Measurements from ENCODE around the gene EHMT1.
"Not testable (repeated sequence)": the region's sequence is repeated elsewhere in the genome, so short reads cannot be mapped to it uniquely, and the experiment has no call there.

EHMT1 gene

DNA sequence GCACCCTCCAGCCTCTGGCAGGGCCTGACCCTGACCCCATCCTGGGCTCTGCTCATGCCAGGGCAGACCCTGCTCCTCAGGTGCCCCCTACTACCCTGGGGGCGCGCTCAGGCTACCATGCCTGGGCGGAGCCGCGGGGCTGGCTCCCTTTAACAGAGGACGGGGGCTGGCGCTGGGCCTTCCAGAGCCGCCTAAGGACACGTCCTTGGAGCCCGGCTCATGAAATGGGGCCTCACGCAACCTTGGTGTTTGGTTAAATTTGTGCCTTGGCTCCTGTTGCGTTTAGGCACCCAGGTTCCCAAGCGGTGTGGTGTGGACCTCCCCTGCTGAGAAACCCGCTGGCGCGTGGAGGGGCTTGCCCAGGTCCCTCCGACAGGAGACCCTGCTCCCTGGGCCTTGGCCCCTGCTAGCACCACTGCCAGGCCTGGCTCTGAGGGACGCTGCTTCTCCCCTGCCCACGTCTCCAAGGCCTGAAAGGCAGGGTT is 3.4 kb upstream of the EHMT1 start:
- no peak for DNase-seq

DNA sequence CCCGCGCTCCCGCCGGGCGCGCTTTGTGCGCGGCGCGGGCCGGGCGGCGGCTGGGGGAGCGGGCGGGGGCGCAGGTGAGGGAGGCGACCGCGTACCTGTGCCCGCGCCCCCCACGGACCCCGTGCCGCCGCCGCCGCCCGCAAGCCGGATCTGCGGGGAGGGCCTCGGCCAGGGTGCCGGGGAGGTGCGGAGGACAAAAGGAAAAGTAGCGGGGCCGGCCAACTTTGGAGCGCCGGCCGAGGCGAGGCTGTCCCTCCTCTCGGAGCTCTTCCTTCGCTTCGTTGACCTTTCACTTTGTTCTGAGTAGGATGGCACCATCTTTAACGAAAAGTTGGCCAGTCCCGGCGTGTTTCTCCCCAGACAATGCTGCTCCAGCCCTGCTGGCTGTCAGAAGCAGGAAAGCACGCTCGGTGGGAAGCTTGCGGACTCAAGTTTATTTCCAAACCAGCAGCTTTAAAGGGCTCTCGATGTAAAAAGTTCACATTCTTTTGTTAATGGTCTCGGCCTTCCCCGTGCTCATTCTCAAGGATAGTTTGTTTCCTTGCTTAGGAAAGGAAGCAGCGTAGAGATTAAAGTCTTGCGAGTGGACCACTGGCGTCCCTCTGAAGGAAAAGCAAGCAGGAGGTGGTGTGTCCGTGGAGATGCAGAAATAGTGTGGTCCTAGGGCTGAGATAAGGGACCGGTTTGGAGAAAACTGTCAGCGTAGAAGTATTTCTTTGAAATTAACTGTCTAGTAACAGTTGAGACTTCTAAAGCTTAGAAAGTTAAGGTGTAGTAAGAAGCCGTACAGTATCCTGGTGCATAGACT is 639 bp downstream of the EHMT1 start:
- DNase-seq: no peak

DNA sequence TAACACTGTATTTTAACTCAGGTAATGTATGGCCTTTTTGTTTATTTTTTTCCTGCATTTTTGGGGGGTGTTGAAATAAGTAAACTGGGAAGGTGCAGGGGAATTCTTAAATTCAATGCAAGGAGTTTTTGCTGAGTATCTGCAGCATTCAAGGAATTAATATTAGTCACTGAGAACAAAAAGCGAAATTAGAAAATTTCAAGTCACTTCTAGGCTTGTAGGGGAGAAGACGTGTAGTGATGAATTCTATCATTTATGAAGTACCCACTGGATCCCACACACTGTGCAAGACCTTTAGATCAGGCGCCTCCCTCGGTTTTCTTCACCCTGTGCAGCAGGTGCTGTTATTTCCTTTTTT is 1.2 kb downstream of the EHMT1 start:
- no peak for DNase-seq

DNA sequence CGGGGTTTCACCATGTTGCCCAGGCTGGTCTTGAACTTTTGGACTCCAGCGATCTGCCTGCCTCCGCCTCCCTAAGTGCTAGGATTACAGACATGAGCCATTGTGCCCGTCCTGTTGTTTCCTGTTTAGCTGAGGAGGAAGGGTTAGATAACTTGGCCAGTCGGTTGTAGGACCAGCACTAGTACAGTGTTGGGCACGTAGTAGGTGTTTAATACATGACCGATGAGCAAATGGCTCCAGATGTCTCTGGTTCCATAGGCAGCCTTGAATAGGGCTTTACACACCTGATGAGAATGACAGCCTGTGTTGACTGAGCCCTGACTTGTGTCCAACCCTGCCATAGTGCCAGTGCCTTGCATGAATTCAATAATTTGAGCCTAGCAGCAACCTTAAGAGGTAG is 1.8 kb downstream of the EHMT1 start:
- no peak for DNase-seq

- DNase-seq: no peak
Measured at GRCh38 chr9:137621131-137621757, 2.4 kb downstream of the EHMT1 start.

- not testable (repeated sequence) for DNase-seq
Measured at GRCh38 chr9:137622211-137622610, 3.4 kb downstream of the EHMT1 start.

DNA sequence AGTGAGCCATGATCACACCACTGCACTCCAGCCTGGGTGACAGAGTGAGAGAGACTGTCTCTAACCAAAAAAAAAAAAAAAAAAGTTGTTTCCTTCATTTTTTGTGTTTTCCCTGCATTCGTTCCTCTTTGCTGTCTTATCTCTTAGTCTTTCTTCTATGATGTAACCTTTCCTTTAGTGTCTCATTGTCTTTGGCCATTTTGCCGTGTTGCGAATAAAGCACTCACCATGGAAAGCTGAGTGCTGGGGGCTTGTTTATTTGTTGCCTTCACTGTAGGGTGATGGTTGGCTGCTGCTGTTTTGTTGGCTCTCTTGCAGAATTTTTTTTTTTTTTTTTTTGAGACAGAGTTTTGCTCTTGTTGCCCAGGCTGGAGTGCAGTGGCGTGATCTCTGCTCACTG is 7.7 kb downstream of the EHMT1 start:
- no peak for DNase-seq

GRCh38 chr9:137627406-137627805 is 8.6 kb downstream of the EHMT1 start:
- DNase-seq: not testable (repeated sequence)

GRCh38 chr9:137630126-137630525 is 11.3 kb downstream of the EHMT1 start:
- DNase-seq: no peak

- no peak for DNase-seq
Measured at GRCh38 chr9:137630679-137631078, 11.9 kb downstream of the EHMT1 start.

DNA sequence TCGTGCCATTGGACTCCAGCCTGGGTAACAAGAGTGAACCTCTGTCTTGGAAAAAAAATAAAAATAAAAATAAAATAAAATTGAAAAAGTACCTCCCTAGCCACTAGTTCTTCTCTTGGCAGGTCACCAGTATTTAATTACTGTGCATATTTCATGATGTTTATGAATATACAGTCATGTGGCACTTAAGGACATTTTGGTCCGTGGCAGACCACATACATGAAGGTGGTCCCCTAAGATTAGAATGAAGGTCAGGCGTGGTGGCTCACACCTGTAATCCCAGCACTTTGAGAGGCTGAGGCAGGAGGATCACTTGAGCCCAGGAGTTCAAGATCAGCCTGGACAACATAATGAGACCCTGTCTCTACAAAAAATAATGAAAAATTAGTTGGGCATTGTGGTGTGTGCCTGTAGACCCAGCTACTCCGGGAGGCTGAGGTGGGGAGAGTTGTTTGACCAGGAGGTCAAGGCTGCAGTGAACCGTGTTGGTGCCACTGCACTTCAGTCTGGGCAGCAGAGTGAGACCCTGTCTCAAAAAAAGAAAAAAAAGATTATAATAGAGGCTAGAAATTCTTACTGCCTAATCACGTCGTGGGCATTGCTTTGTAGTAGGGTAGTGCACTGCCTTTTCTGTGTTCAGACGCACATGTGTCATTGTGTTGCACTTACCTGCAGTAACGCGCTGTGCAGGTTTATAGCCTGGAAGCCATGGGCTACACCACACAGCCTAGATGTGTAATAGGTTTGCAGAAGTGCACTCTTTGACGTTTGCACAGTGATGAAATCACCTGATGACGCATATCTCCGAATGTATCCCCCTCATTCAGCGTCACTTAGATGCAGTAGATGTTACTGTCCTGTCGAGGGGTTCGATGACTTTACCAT is 12.8 kb downstream of the EHMT1 start:
- no peak for DNase-seq

GRCh38 chr9:137632230-137633161 is 13.7 kb downstream of the EHMT1 start:
- DNase-seq: no peak

- no peak for DNase-seq
Measured at GRCh38 chr9:137634016-137634415, 15.2 kb downstream of the EHMT1 start.

GRCh38 chr9:137638680-137639079 is 19.9 kb downstream of the EHMT1 start:
- DNase-seq: no peak

DNA sequence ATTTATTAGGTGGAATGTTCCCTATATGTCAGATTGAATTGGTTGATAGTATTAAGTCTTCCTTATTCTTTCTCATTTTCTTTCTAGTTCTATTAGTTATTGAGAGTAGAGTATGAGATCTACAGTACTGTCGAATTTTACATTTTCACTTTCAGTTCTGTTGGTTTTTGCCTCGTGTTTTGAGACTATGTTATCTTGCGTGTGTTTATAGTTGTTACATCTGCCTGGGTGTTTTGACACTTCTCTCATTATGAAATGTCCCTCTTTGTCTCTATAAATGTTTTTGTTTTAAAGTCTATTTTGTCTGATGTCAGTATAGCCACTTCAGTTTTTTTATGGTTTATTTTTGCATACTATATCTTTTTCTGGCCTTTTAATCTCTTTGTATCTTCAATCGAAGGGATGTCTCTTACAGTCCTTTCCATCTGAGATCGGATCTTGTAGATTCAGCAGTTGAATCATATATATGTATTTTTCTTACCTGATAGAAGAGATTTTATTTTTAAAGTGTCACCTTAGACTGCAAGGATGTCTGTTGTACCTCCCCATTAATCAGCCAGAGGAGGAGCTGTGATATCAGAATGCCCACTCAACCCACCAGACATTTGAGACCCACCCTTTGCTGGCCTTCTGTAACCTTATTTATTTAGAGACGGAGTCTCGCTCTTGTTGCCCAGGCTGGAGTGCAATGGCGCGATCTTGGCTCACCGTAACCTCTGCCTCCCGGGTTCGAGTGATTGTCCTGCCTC is 20.7 kb downstream of the EHMT1 start:
- no peak for DNase-seq

DNA sequence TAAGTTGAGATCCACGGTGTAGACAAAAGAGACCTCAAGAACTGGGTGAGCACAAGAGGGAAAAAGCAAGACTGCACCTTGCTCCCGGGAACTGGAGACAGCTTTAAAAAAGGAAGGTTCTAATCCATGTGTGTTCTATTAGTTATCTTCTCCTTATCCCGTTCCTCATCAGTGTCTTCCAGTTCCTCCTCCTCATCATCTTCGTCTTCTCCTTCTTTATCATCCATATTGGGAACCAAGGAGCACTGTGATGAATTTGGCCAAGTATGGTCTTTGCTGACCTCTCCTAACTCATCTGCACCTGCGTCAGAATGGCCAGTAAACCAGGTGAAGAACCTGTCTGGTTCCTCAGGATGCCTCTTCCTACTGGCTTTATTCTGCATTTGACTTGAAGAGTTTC is 22.1 kb downstream of the EHMT1 start:
- DNase-seq: no peak

GRCh38 chr9:137642118-137642601 is 23.4 kb downstream of the EHMT1 start:
- no peak for DNase-seq

DNA sequence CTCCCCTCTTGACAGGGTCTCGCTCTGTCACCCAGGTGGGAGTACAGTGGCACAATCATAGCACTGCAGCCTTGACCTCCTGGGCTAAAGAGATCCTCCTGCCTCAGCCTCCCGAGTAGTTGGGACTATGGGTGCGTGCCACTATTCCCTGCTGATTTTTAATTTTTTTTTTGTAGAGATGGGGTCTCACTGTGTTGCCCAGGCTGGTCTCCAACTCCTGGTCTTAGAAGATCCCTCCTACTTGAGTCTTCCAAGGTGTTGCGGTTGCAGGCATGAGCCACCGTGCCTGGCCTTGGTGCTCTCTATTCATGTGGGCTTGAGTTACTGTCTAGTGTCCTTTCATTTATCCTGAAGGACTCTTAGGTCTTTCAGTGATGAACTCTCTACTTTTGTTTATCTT is 24.1 kb downstream of the EHMT1 start:
- no peak for DNase-seq

DNA sequence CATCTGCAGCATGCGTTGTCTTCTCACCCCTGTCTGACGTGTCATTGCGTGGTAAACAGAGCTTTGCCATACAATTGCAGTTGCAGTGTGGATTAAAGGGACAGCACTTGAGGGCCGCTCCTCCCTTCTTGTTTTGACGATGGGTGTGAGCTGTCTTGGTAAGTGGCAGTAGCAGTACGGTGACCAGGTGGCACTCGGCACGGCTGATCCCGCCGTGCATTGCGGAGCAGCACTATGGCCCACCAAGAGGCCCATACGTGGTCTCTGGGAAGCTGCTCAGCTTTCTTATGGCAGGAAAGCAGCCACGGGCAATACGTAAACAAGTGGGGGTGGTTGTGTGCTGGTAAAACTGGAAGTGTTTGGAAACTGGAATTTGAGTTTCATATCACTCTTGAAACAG is 25.1 kb downstream of the EHMT1 start:
- no peak for DNase-seq

DNA sequence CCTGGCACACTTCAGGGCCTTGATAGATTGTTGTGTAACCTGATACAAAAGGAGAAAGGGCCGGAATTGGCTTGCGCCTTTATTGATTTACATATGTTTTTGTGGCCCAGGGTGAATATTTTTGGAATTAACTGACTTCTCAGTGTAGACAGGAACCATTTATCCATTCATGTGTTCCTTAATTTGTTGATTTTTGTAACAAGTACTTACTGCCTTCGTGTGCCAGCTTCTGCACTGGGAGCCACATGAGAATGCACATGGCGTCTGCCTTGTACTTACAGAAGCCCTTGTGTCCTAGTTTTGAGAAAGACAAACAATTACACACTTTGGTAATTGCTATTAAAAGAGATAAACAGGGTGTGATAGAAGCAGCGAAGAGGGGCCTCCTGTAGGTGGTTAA is 26.4 kb downstream of the EHMT1 start:
- no peak for DNase-seq

DNA sequence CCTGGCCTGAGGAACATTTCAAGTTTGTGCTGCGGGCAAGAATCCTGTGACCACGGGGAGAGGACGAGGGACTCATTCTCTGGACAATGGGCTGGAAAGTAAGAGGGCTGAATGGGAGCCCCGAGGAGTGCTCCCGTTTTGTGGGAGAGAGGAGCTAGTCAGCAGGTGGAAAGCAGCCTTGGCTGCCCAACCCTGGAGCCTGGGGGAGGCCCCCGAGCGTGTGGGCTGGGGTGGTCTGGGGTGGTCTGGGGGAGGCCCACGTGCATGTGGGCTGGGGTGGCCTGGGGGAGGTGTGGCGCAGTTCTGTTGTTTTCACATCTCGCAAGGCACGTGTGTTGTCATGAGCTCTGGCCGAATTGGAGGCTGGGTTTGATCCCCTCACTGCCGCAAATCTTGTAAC is 27.5 kb downstream of the EHMT1 start:
- no peak for DNase-seq
